Esophagus squamous epithelium (tissue), 4 donors: Measurements from ENCODE around the gene HERC2.
"Not testable (repeated sequence)": the region's sequence is repeated elsewhere in the genome, so short reads cannot be mapped to it uniquely, and the experiment has no call there.

Experiments used
- CTCF ChIP-seq, 6 experiments: fragments of 450-650 bp in 4 of 6; fragments of 200-600 bp in 2 of 6; sonication (generic) in 2 of 6; IDR thresholded peaks; one replicate each; pipeline ENCODE4 v1.5.1; 2016 to 2019; ENCODE audit warnings: antibody characterized with exemption in 6 of 6, mild to moderate bottlenecking in 4 of 6, moderate library complexity in 4 of 6
- POLR2A ChIP-seq, 4 donors: fragments of 450-650 bp; IDR thresholded peaks; one replicate each; pipeline ENCODE4 v1.6.1; 2017; ENCODE audit warnings: antibody characterized with exemption in 4 of 4, mild to moderate bottlenecking in 4 of 4, moderate library complexity in 3 of 4

DNA sequence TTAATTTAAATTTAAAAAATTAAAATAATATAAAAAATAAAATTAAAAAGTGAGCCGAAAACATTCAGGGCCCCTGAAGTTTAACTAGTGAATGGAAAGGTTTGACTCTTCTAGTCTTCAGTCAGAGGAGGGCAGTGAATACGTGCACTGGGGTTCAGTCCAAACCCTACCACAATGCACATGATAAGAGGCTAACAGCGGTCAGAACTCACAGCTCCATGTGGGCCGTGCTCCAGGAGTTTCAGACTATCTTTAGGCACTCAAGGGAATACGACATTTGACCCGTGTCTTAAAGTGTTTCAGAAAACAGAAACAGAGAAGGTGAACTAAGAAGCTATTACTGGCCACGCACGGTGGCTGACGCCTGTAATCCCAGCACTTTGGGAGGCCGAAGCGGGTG is 11.5 kb downstream of the HERC2 start:
- not testable (repeated sequence) for TF ChIP-seq CTCF, POLR2A (IDR thresholded peaks at IDR 0.05)
